Endothelial cell of umbilical vein (primary cell): Measurements from ENCODE around the gene MPDU1. TPM values are rescaled to one million over a fixed set of nuclear protein-coding genes. Genes with fewer than 3 reads are reported as not detected.

Experiments used
- BruUV-seq: library from RNA; stranded (reverse); fragments of 400-500 nt; replicated peaks from 2 replicates; lab custom pipeline; 2021; lab: Mats Ljungman, UMichigan
- CTCF ChIA-PET: fragments of 300-600, 350-600 bp; sonication (Branson Sonifier 250); formaldehyde crosslinking; loops from one replicate; lab custom pipeline; 2021; ENCODE audit warnings: antibody characterized with exemption, inconsistent platforms; lab: Charles Lee
- POLR2A ChIA-PET: fragments of 300-600, 350-600 bp; sonication (Branson Sonifier 250); formaldehyde crosslinking; loops from one replicate; lab custom pipeline; 2021; ENCODE audit warnings: antibody characterized with exemption, inconsistent platforms; lab: Charles Lee
- DNase-seq: peaks from one replicate; pipeline ENCODE4 v3.0.0-alpha.2; 2011; ENCODE audit warnings: low read depth, low spot score
- FAIRE-seq: peaks from 2 replicates; lab custom pipeline; 2011; peaks lifted over from hg19 to GRCh38; lab: Jason Lieb, UNC
- H2AFZ ChIP-seq: 2 replicates; pipeline ENCODE4 v1.6.0; 2012; ENCODE audit warnings: low read depth, low read length, control low read depth, inconsistent platforms
- H3K27ac ChIP-seq: 2 replicates; pipeline ENCODE4 v1.5.1; 2011; ENCODE audit warnings: low read depth, mild to moderate bottlenecking, control low read depth, low read length, moderate library complexity; ENCODE audit not compliant: insufficient read depth
- H3K27me3 ChIP-seq, 2 experiments: 2 replicates each; pipeline versions ENCODE4 v1.6.0 to v1.6.1; 2011; ENCODE audit warnings: low read length in 2 of 2, mixed read lengths in 1 of 2; ENCODE audit not compliant: control insufficient read depth in 2 of 2, insufficient read depth in 2 of 2
- H3K36me3 ChIP-seq, 2 experiments: 2 replicates in 1 of 2; 3 replicates in 1 of 2; pipeline ENCODE4 v1.5.1; 2011; ENCODE audit warnings: low read length in 2 of 2, mild to moderate bottlenecking in 1 of 2, moderate library complexity in 1 of 2; ENCODE audit not compliant: control insufficient read depth in 2 of 2, insufficient read depth in 2 of 2; ENCODE audit errors: extremely low read depth in 1 of 2
- H3K4me1 ChIP-seq: 3 replicates; pipeline ENCODE4 v1.5.1; 2011; ENCODE audit warnings: mild to moderate bottlenecking, low read length; ENCODE audit not compliant: control insufficient read depth, insufficient read depth; ENCODE audit errors: extremely low read depth
- H3K4me2 ChIP-seq: 2 replicates; pipeline ENCODE4 v1.6.1; 2011; ENCODE audit warnings: low read length, control low read depth, mixed read lengths; ENCODE audit not compliant: insufficient read depth
- H3K4me3 ChIP-seq, 3 experiments: fragments of 200-600 bp in 1 of 3; sonication (generic), shearing (Covaris generic) in 1 of 3; replicated peaks in 1 of 3; 2 replicates each; pipeline ENCODE4 v1.5.1; 2011 to 2016; ENCODE audit warnings: control low read depth in 3 of 3, low read length in 3 of 3, mild to moderate bottlenecking in 2 of 3, inconsistent platforms in 1 of 3, low read depth in 1 of 3, moderate library complexity in 1 of 3; ENCODE audit not compliant: insufficient read depth in 1 of 3
- H3K79me2 ChIP-seq: 2 replicates; pipeline ENCODE4 v1.6.0; 2012; ENCODE audit warnings: low read length, inconsistent platforms; ENCODE audit not compliant: control insufficient read depth, insufficient read depth
- H3K9ac ChIP-seq: replicated peaks from 2 replicates; pipeline ENCODE3; 2011; ENCODE audit warnings: low read length, control low read depth; ENCODE audit not compliant: insufficient read depth; ENCODE audit errors: extremely low read depth
- H3K9me1 ChIP-seq: replicated peaks from 3 replicates; pipeline ENCODE4 v1.6.0; 2011; ENCODE audit warnings: mild to moderate bottlenecking, low read length; ENCODE audit not compliant: control insufficient read depth, insufficient read depth; ENCODE audit errors: extremely low read depth
- H3K9me3 ChIP-seq: replicated peaks from 2 replicates; pipeline ENCODE4 v1.5.1; 2012; ENCODE audit warnings: low read length, inconsistent platforms; ENCODE audit not compliant: control insufficient read depth, insufficient read depth
- H4K20me1 ChIP-seq: replicated peaks from 2 replicates; pipeline ENCODE3; 2011; ENCODE audit warnings: mild to moderate bottlenecking, low read length; ENCODE audit not compliant: control insufficient read depth, insufficient read depth; ENCODE audit errors: extremely low read depth
- CTCF ChIP-seq, 2 donors: IDR thresholded peaks; 1 replicate in 1 of 2; 2 replicates in 1 of 2; pipeline ENCODE4 v1.5.1; 2011; ENCODE audit warnings: low read length in 2 of 2, mild to moderate bottlenecking in 2 of 2, moderate library complexity in 2 of 2, control low read depth in 1 of 2, inconsistent platforms in 1 of 2, low read depth in 1 of 2; ENCODE audit not compliant: insufficient read depth in 1 of 2; ENCODE audit errors: extremely low read depth in 1 of 2
- EZH2 ChIP-seq: IDR thresholded peaks from 2 replicates; pipeline ENCODE4 v1.6.1; 2012; ENCODE audit warnings: borderline replicate concordance, low read depth, mild to moderate bottlenecking, moderate library complexity, low read length, inconsistent platforms; ENCODE audit not compliant: severe bottlenecking
- FOS ChIP-seq: IDR thresholded peaks from 2 replicates; pipeline ENCODE4 v1.6.1; 2011; ENCODE audit warnings: mild to moderate bottlenecking, low read length, moderate library complexity, borderline replicate concordance; ENCODE audit not compliant: insufficient read depth
- GATA2 ChIP-seq: IDR thresholded peaks from 2 replicates; pipeline ENCODE4 v1.7.0; 2011; ENCODE audit warnings: low read depth, mild to moderate bottlenecking, moderate library complexity, mixed read lengths, low read length; ENCODE audit not compliant: insufficient read length, insufficient read depth
- JUN ChIP-seq: IDR thresholded peaks from 2 replicates; pipeline ENCODE4 v1.6.1; 2011; ENCODE audit warnings: borderline replicate concordance, low read depth; ENCODE audit not compliant: insufficient read length, insufficient read depth
- MAX ChIP-seq: IDR thresholded peaks from 2 replicates; pipeline ENCODE4 v1.6.1; 2011; ENCODE audit not compliant: insufficient read depth, insufficient read length
- MYC ChIP-seq: IDR thresholded peaks from one replicate; pipeline ENCODE4 v1.6.1; 2011; ENCODE audit warnings: mild to moderate bottlenecking, low read depth, low read length
- POLR2A ChIP-seq: IDR thresholded peaks from 2 replicates; pipeline ENCODE4 v1.6.1; 2012; ENCODE audit warnings: low read depth, mild to moderate bottlenecking, control low read depth, low read length
- POLR2AphosphoS5 ChIP-seq: IDR thresholded peaks from 2 replicates; pipeline ENCODE4 v1.6.1; 2012; ENCODE audit warnings: low read depth, mild to moderate bottlenecking, control low read depth, low read length, moderate library complexity; ENCODE audit not compliant: insufficient read depth
- dilution Hi-C: fragments of 300-500 bp; cut with MboI; formaldehyde crosslinking; loops from one replicate; pipeline ENCODE4 v1.15.0; 2019; ENCODE audit warnings: low sequenced_read_pairs; ENCODE audit not compliant: extremely low pct_ligation_motif_present
- intact Hi-C: fragments of 100-400 bp; cut with micrococcal nuclease; formaldehyde crosslinking; loops from one replicate; pipeline ENCODE4 v1.10.0; 2022
- polyA plus RNA-seq, 4 experiments: library from polyadenylated mRNA; depleted of rRNA in 3 of 4; stranded (reverse) in 3 of 4; unstranded in 1 of 4; fragments of >200 nt; gene quantifications; 2 replicates each; pipeline versions ENCODE4 v1.2.1 to v1.2.3, GENCODE V29; 2011 to 2012; ENCODE audit warnings: missing spikeins in 1 of 4
- total RNA-seq: library from RNA; stranded (reverse); gene quantifications from 2 replicates; pipeline ENCODE4 v1.2.3, GENCODE V29; 2021

The MPDU1 gene
- total and polyA plus RNA-seq, 2 donors (not counting 3 experiments of a cell fraction or from before 2014, with no cell fraction given), result 78.0 to 368 TPM

- Histone ChIP-seq H3K4me2 (no peak overlapping the region), H3K36me3 (no peaks in the 10 kb centered on the region), H3K79me2 (no peaks in the 10 kb centered on the region), H2AFZ (no peak overlapping the region), H4K20me1 (no peaks in the 10 kb centered on the region), H3K4me3 (no peak overlapping the region), H3K9me1 (no peaks in the 10 kb centered on the region), H3K27ac (no peak overlapping the region), H3K9me3 (no peaks in the 10 kb centered on the region), H3K27me3 (no peaks in the 10 kb centered on the region), H3K9ac (no peak overlapping the region), H3K4me1 (peaks cover 19% of the 10 kb centered on the region)
- ChIA-PET CTCF (interaction anchor here (4.7 kb wide), 1 partner anchor 39 kb away, joined by 25 read pairs; no protein-coding TSS in a partner anchor), POLR2A (no interaction called here)
- intact Hi-C loops, result no loop called here
- no peak for DNase-seq
- BruUV-seq, result no TSS peak
- no peak for FAIRE-seq
- dilution Hi-C loops, result no loop called here
- no peak for TF ChIP-seq POLR2A
- no peak for TF ChIP-seq CTCF (IDR thresholded peaks at IDR 0.05; ENCODE audit: extremely low read depth in 1 of 2, insufficient read depth in 1 of 2, low read depth in 1 of 2, low read length in 2 of 2)
- TF ChIP-seq MAX, result no peak
- TF ChIP-seq MYC, result no peak
- no peak for TF ChIP-seq GATA2
- no peak for TF ChIP-seq POLR2AphosphoS5
- no peak for TF ChIP-seq JUN
- TF ChIP-seq EZH2, result no peak
- no peak for TF ChIP-seq FOS
Observed at GRCh38 chr17:7553356-7553755, 30.3 kb upstream of the MPDU1 start.
